Stimulated activated CD4-positive, alpha-beta T cell treated with anti-CD3 and anti-CD28 coated beads, Interleukin-15, amount 100 ng/mL, for 48 hours (primary cell): ENCODE results near the gene RNASE4.
"Not testable (repeated sequence)": the region's sequence is repeated elsewhere in the genome, so short reads cannot be mapped to it uniquely, and the experiment has no call there.

Experiments used
- DNase-seq, 2 donors: peaks; one replicate each; pipeline ENCODE4 v3.0.0-alpha.2; 2020; ENCODE audit warnings: low read depth in 2 of 2

RNASE4 gene

DNA sequence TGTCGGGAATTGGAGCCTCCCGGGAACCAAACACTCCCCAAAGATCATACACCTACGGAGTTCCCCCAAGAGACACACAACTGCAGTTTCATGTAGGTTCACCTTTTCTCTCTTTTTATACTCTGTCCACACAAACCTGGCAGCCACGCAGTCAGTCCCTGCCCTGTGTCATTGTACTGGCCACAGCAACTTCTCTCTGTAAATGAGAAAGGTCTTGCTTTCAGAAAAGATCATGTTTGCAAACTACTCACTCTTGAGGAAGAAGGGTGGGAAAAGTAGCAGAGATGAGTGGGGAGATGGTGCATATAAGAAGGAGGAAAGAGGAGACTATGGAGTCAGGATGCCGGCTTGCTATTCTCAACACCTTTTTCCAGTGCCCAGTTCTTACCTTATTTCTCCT, 14.6 kb downstream of the RNASE4 start:
- no peak for DNase-seq

DNA sequence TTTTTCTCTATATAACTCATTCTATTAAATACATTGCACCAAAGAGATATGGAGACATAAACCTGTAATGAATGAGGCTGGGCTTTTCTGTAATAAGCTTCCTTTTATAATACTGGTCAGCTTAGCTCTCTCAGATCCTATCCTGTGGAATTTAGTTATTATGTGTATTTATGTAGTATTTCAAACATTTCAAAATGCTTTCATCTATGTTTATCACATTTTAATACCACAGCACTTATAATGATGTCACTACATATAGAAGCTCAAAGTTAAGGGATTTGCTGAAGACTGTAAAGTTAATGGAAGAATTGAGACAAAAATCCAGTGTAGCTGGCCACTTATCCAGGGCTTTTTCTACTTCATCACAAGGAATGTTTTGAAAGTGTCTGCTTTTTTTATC, 15.6 kb downstream of the RNASE4 start:
- DNase-seq = no peak

DNA sequence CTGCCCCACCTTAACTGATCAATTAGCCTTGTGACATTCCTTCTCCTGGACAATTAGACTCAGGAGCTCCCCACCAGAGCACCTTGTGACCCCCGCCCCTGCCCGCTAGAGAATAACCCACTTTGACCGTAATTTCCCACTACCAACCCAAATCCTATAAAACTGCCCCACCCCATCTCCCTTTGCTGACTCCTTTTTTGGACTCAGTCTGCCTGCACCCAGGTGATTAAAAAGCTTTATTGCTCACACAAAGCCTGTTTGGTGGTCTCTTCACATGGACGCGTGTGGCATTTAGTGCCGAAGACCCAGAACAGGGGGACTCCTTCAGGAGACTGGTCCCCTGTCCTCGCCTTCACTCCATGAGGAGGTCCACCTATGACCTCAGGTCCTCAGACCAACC, 16.6 kb downstream of the RNASE4 start:
- not testable (repeated sequence) for DNase-seq

DNA sequence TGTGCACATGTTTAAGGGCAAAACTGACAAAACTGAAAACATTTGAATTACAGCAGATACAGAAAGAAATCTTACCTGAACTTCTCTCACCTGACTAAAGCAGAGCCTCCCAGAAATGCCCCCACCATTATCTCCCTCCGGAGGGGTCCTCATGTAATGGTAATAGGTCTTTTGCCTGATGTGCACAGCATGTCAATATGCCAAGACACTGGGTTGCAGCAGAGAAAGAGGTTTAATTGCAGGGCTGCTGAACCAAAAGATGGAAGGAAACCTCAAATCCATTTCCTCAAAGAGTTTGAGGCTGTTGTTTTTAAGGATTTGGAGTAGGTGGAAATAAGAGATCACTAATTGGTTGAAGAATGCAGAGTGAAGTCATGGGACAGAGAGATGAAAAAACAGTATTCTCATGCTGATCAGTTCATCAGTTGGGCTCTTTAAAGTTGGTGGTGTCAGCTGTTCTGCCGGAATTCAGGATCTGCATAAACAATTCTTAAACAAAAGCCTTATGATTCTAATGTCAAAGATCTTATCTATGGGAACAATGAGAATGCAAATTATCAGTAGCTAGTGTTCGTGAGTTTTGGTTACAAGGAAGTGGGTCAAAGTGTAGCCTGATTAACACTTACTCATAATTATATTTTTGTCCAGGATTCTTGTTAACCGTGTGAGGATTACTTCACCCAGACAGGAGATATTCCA, 22.4 kb downstream of the RNASE4 start:
- no peak for DNase-seq

DNA sequence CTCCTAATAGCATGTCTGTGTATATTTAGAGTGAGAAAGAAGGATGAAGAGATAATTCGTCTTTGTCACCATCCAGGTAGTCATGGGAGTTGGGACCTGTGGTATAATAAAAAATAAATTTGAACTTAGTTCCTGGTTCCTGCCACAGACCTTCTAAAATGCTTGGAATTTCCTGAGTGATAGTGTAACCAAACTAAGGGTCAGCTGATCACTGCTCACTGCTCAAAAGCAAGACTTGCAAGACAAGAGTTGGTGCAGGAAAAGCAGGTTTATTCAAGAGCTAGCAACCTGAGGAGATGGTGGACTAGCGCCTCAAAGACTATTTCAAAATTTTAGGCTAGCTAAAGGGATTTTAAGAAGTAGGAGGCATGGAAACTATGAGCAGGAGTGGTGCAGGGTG, 23.3 kb downstream of the RNASE4 start:
- no peak for DNase-seq

DNA sequence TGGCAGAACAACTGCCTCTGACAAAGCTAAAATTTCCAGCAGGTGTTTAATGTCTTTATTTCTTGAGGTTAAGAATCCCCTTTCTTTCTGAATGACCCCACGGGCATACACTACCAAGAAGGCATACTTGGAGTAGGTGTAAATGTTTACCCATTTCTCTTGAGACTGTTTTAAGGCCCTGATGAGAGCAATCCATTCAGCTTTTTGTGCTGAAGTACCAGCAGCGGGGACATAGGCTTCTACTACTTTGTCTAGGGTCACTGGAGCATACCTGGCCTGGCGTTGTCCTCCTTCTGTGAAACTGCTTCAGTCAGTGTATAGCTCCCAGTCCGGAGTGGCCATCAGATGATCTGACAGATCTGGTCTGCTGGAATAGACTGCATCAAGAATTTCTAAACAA, 26.9 kb downstream of the RNASE4 start:
- no peak for DNase-seq

DNA sequence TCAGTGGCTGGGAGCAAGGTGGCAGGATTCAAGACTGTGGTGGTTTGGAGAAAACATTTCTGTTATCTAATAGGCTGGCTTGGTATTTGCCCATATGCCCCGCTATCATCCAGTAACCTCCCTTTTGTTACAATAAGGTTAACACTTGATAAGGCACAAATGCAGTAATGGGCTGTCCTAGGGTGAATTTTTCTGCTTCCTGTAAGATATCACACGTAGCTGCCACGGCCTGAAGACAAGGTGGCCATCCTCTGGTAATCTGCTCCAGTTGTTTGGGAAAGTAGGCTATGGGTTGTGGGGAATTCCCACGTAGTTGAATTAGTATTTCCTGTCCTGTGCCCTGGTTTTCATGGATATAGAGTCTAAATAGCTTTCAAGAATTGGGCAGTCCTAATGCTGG, 27.3 kb downstream of the RNASE4 start:
- DNase-seq = no peak

- DNase-seq = no peak
These were observed 28.5 kb downstream of the RNASE4 start for GRCh38 chr14:20712904-20713303.

DNA sequence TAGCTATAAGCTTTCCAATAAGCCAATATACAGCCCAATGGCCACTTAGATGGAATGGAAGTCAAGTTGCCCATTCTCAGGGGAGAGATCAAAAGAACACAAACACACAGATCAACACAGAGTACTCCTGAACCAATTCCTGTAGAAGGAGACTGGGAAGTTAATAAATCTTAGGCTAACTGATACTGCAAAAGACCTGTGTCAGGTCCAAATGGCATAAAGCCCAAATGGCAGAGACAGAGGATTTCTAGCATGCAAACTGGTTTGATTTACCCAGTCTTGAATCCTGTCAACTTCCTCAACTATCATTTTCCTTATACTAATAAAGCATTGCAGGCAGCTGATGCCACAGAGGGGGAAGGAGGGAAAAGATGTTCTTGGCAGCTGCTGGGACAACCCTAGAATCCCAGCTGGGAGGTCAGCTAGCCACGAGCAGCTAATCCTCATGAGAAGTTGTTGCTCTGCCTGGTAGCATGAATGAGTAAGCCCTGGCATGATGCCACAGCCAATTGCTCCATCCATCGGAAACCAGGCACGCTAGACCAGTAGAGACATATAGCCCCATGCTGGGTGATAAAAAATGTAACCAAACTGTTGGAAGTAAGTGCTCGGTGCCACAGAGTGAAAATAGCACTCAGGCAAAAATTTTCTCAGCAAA, 30.4 kb downstream of the RNASE4 start:
- DNase-seq = no peak

DNA sequence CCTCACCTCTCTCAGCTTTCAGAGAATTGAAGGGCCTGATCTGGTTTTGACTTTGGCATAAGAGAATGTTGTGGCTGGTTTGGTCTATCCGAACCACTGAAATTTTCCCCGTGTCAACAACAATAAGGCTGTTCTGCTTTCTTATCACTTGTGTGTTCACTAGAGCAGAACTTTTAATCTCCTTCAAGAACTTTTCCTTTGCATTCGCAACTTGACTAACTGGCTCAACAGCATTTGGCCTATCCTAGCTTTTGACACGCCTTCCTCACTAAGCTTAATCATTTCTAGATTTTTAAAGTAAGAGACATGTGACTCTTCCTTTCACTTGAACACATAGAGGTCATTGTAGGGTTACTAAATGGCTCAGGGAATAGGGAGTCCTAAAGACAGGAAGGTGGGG, 35.4 kb downstream of the RNASE4 start:
- no peak for DNase-seq

GRCh38 chr14:20720741-20721140, 36.4 kb downstream of the RNASE4 start:
- DNase-seq = no peak

GRCh38 chr14:20722016-20722415, 37.7 kb downstream of the RNASE4 start:
- DNase-seq = no peak

GRCh38 chr14:20723488-20723887, 39.1 kb downstream of the RNASE4 start:
- no peak for DNase-seq

GRCh38 chr14:20726121-20726520, 41.8 kb downstream of the RNASE4 start:
- not testable (repeated sequence) for DNase-seq

DNA sequence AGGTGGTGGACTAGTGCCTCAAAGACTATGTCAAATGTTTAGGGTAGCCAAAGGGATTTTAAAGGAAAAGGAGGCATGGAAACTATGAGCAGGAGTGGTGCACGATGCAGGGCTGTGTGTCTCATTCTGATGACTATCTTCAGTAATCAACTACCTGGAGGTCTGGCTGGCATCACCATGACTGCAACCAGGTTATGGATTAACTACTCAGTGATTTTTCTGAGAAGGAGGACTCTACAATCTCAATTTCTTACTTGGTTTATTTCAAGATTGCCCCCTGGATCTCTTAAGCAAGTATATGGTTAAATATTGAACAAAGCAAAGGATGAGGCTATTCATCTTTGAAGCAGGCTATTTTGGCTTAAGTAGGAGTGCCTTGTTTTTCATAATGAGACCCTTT, 42.2 kb downstream of the RNASE4 start:
- no peak for DNase-seq

DNA sequence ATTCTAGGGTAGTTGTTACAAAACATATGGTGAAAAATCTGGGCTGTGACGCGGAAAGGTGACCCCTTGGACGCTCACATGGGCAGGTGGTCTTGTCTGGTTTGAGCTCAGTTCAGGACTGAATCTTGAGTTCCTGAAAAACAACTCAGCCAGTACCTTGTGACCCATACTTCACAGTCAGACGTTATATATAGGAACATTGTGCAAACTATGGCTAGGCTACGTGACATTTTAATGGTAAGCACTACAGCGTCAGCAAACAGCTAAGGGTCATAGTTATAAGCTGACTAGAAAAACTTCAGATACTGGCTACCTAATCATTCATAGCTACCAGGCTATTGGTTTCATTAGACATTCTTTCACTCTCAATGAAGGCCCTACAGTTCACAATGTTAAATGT, 46.5 kb downstream of the RNASE4 start:
- DNase-seq = no peak

DNA sequence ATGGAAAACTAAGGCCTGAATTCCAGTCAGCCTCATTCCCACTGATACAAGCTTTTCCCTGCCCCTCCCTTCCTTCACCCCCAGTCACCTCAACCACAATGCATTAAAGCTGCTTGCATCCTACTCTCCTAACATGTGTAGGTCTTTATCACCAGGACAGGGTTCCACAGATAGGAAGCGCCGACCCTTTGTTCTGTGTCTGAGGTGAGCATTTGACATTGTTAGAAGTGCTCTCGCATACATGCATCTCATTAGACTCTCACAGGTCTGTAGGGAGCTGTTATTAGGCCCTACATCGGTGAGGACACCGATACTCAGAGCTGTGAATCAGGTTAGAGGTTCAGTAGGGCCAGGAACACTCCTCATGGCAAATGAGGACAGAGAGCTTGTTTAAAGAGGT, 48.1 kb downstream of the RNASE4 start:
- DNase-seq = no peak

DNA sequence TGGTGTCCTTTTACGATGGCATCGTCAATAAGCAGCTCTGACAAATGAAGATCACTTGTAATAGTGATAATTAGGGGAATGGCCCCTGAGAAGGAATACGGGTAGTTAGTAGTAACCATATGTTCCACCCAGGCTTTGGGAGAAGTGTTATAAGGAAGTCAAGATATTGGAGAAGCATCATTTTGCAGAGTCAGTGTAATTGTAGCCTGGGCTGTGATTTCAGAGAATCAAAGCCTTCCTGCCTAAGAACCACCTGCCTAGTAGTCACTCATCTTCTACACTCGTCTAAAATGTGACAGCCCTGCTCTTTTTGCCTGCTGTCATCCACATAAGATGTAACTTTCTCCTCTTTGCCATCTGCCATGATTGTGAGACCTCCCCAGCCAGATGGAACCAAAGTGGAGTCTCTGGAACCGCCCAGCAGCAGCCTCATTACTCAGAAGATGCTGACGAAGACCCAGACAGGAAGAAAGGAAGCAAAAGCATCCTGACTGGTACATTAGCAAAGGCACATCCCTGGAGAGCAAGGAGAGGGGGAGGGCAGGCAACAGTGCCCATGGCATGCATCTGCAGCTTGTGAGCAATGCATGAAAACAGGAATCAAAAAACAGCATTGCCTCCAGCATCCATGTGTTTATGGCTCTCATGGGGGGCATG, 48.7 kb downstream of the RNASE4 start:
- DNase-seq = no peak

- DNase-seq = no peak
These were observed 49.5 kb downstream of the RNASE4 start for GRCh38 chr14:20733684-20734429.

DNA sequence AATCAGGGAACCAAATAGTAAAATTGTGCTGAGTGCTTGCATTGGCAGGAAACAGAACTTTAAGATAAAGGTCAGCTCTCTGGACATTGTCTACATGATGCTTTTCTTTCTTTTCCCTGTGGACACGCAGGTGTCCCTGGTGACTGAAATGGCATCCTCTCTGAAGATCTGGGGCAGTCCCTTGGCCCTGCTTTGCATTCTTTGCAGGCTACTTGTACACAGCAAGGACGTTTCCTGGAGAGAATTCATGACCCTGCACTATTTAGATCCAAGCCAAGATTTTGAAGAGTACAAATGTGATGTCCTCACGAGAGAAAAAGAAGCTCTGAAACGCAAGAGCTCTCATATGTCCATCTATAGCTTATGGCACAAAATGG, 50.1 kb downstream of the RNASE4 start:
- DNase-seq = no peak

DNA sequence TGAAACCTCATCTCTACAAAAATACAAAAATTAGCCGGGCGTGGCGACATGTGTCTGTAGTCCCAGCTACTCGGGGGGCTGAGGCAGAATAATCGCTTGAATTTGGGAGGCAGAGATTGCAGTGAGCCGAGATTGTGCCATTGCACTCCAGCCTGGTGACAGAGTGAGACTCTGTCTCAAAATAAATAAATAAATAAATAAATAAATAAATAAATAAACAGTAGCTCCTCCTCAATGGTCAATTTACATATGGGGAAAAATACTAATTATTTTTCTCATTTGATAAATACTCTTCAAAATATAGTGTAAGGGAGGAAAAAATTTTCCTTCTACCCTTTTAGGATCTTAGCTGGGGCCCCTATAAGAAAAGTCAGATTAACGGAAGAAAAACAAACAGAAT, 53.9 kb downstream of the RNASE4 start:
- not testable (repeated sequence) for DNase-seq

DNA sequence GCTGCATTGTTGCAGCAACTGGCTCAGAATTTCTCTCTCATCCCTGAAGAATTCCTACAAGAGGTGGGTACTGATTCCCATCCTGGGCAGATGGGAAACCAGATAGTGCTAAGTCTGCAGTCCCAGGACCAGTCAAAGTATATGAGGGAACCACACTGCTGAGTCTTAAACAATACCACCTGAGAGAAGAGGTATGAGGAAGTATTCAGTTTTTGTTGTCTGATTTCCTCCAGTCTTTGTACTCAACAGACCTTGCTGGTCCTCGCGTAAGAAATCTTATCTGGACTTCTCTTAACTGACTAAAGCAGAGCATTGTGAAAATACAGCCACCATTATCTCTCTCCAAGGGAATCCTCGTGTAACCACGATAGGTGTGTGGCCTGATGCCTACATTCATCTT, 57.8 kb downstream of the RNASE4 start:
- no peak for DNase-seq

- no peak for DNase-seq
These were observed 59.2 kb downstream of the RNASE4 start for GRCh38 chr14:20743556-20743955.
